Mesendoderm (in vitro differentiated cells): ENCODE results near the gene DDOST.

Experiments
- DNase-seq: peaks from one replicate; pipeline ENCODE4 v3.0.0; 2013
- H2AK5ac ChIP-seq: 2 replicates; pipeline ENCODE4 v1.6.1; 2013; ENCODE audit warnings: low read length, inconsistent platforms
- H2BK120ac ChIP-seq: 2 replicates; pipeline ENCODE4 v1.6.1; 2013; ENCODE audit warnings: low read depth, mild to moderate bottlenecking, low read length, moderate library complexity, mixed read lengths
- H2BK15ac ChIP-seq: replicated peaks from 2 replicates; pipeline ENCODE4 v1.6.1; 2013; ENCODE audit warnings: low read depth, mild to moderate bottlenecking, moderate library complexity
- H2BK5ac ChIP-seq: 2 replicates; pipeline ENCODE4 v1.6.1; 2013; ENCODE audit warnings: low read length, inconsistent platforms
- H3K18ac ChIP-seq: 2 replicates; pipeline ENCODE4 v1.6.1; 2013; ENCODE audit warnings: mild to moderate bottlenecking, low read length, mixed read lengths
- H3K23ac ChIP-seq: one replicate; pipeline ENCODE4 v1.6.1; 2013; ENCODE audit warnings: low read length
- H3K27ac ChIP-seq: 2 replicates; pipeline ENCODE4 v1.5.1; 2013; ENCODE audit warnings: low read depth, mild to moderate bottlenecking, inconsistent platforms, low read length, moderate library complexity
- H3K27me3 ChIP-seq: 2 replicates; pipeline ENCODE4 v1.6.1; 2013; ENCODE audit warnings: low read length, control low read depth, mild to moderate bottlenecking, inconsistent platforms; ENCODE audit not compliant: insufficient read depth, poor library complexity
- H3K36me3 ChIP-seq: 2 replicates; pipeline ENCODE4 v1.6.1; 2013; ENCODE audit warnings: low read length, inconsistent platforms; ENCODE audit not compliant: control insufficient read depth, insufficient read depth
- H3K4ac ChIP-seq: one replicate; pipeline ENCODE4 v1.6.1; 2013; ENCODE audit warnings: low read depth, mild to moderate bottlenecking, low read length, moderate library complexity
- H3K4me1 ChIP-seq: 2 replicates; pipeline ENCODE4 v1.6.1; 2013; ENCODE audit warnings: low read depth, low read length, inconsistent platforms; ENCODE audit not compliant: control insufficient read depth
- H3K4me2 ChIP-seq: 2 replicates; pipeline ENCODE4 v1.6.1; 2013; ENCODE audit warnings: low read length
- H3K4me3 ChIP-seq: 2 replicates; pipeline ENCODE4 v1.5.1; 2013; ENCODE audit warnings: mild to moderate bottlenecking, low read length
- H3K56ac ChIP-seq: one replicate; pipeline ENCODE4 v1.6.1; 2013; ENCODE audit warnings: low read length
- H3K79me1 ChIP-seq: 2 replicates; pipeline ENCODE4 v1.6.1; 2013; ENCODE audit warnings: low read length, inconsistent platforms
- H3K79me2 ChIP-seq: 2 replicates; pipeline ENCODE4 v1.6.1; 2013; ENCODE audit warnings: mild to moderate bottlenecking, low read length; ENCODE audit not compliant: control insufficient read depth, insufficient read depth
- H3K9ac ChIP-seq: 2 replicates; pipeline ENCODE4 v1.6.1; 2013; ENCODE audit warnings: low read length, inconsistent platforms
- H4K5ac ChIP-seq: one replicate; pipeline ENCODE4 v1.6.1; 2013; ENCODE audit warnings: low read length
- H4K8ac ChIP-seq: one replicate; pipeline ENCODE4 v1.6.1; 2013; ENCODE audit warnings: low read depth, mild to moderate bottlenecking, control low read depth, low read length, moderate library complexity
- WGBS: extraction: QIAGEN DNeasy Blood & Tissue Kit; methylation state at CpG from one replicate; pipeline ENCODE4 v1.1.7; 2013; ENCODE audit warnings: low lambda C conversion rate, missing lambda C conversion rate; ENCODE audit not compliant: insufficient coverage; ENCODE audit errors: extremely low coverage; 5-methylcytosine and 5-hydroxymethylcytosine counted together

Gene DDOST

DNA sequence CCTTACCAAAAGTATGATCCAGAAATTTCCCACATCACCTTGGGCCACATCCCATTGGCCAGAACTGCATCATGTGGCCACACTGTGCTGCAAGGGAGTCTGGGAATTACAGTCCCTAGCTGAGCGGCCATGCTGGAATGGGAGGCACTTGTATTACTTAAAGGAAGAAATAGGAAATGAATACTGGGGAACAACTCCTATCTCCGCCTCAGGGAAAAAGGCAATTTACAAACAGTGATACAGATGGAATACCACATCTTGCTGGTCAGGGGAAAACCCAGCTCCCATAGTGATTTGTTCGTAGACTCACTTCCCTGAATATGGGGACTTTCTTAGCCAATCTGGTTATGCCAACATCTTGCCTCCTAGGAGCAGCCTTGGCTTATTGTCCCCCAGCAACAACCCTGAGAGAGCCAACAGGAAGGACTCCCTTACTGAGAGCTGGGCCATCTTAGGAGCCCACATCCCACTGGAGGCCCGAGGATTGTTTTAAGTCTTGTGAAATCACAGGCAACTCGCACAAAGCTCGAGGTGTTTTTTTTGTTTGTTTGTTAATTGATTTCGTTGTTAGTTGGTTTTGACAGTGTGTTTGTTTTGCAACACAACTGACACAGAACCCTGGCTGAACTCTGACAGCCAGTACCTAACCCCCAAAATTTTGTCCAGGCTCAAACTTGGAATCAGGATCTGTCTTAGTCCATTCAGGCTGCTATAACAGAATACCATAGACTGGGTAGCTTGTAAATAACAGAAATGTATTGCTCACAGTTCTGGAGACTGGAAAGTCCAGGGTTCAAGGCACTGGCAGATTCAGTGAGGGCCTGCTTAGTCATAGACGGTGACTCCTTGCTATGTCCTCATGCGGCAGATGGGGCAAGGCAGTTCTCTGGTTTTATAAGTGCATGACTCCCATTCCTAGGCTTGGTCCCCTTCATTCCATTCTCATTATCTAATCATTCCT, 57.4 kb downstream of the DDOST start:
- H2BK120ac ChIP-seq, result no peak overlapping the region
- no peak overlapping the region for H2BK15ac ChIP-seq
- H3K79me2 ChIP-seq, result no peaks in the 10 kb centered on the region
- DNase-seq, result no peak
- H3K79me1 ChIP-seq, result no peaks in the 10 kb centered on the region
- no peaks in the 10 kb centered on the region for H3K27me3 ChIP-seq
- H4K8ac ChIP-seq, result no peak overlapping the region
- H3K23ac ChIP-seq, result peak overlapping the region; percentile 45
- H3K9ac ChIP-seq, result no peak overlapping the region
- H3K27ac ChIP-seq, result no peak overlapping the region
- peaks cover under 1% of the 10 kb centered on the region for H3K4me1 ChIP-seq
- H3K4ac ChIP-seq, result no peak overlapping the region
- no peak overlapping the region for H3K56ac ChIP-seq
- H3K4me2 ChIP-seq, result no peak overlapping the region
- H3K18ac ChIP-seq, result no peak overlapping the region
- H3K36me3 ChIP-seq, result no peaks in the 10 kb centered on the region
- no peak overlapping the region for H4K5ac ChIP-seq
- no peak overlapping the region for H2AK5ac ChIP-seq
- no peak overlapping the region for H2BK5ac ChIP-seq
- H3K4me3 ChIP-seq, result no peak overlapping the region
- WGBS, result no CpG with 5 or more reads among the region's 9 CpGs

DNA sequence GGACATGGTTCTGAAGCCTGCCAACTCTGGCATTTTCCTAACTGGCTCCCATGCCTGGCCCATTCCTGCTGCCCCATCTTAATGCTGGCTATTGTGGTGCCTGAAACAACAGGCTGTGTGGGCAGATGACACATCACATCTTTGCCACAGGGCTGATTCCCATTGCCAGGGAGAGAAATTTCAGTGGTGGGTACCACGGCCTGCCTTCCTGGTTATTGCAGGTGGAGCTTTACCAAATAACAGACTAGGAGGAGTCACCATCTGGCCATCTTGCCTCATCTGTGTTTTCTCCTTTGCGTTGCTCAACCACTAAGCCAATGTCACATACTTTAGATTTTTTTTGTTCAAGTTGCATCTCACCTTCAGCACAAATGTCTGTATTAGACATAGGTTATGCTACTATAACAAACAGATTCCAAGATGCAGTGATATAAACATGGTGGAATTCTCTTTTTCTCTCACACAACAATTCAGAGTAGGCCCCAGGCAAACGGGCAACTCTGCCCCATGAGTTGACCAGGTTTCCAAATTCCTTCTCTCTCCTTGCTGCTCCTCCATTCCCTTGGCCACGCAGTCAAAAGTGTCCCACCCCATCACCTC, 58.2 kb downstream of the DDOST start:
- DNase-seq, result no peak
- Histone ChIP-seq H4K8ac (no peak overlapping the region), H3K23ac (no peak overlapping the region), H3K4me1 (no peaks in the 10 kb centered on the region), H3K27ac (no peak overlapping the region), H3K4me3 (no peak overlapping the region), H3K9ac (no peak overlapping the region), H3K4ac (no peak overlapping the region), H2BK120ac (no peak overlapping the region), H3K36me3 (no peaks in the 10 kb centered on the region), H2AK5ac (no peak overlapping the region), H3K56ac (no peak overlapping the region), H2BK5ac (no peak overlapping the region), H3K27me3 (no peaks in the 10 kb centered on the region), H3K4me2 (no peak overlapping the region), H3K18ac (no peak overlapping the region), H2BK15ac (no peak overlapping the region), H4K5ac (no peak overlapping the region), H3K79me2 (no peaks in the 10 kb centered on the region), H3K79me1 (no peaks in the 10 kb centered on the region)
- no CpG with 5 or more reads among the region's 4 CpGs for WGBS
